A549 (cell line): ENCODE data around the gene FAM89A. TPM values are rescaled to one million over a fixed set of nuclear protein-coding genes. Genes with fewer than 3 reads are reported as not detected.

ENCODE experiments used
- ATAC-seq, 2 experiments: fragments of 200-7000 bp in 1 of 2; fragments of >200 bp in 1 of 2; cut with Nextera tagmentation in 1 of 2; cut with Tn5 transposase in 1 of 2; 3 replicates each; pipeline versions ENCODE4 v1.8.0 to v1.9.1; 2018 to 2020; ENCODE audit warnings: mild to moderate bottlenecking in 1 of 2, moderate library complexity in 1 of 2
- CTCF ChIA-PET: fragments of 300-600 bp; sonication (Branson Sonifier 250); formaldehyde crosslinking; extraction: SDS; loops from one replicate; lab custom pipeline; 2021; ENCODE audit warnings: antibody characterized with exemption, inconsistent platforms; lab: Yijun Ruan, JAX
- POLR2A ChIA-PET: fragments of 350-600 bp; formaldehyde crosslinking; extraction: SDS; loops from one replicate; lab custom pipeline; 2021; ENCODE audit warnings: antibody characterized with exemption, inconsistent platforms; lab: Yijun Ruan, JAX
- DNase-seq, 2 experiments: peaks; one replicate each; pipeline versions ENCODE4 v3.0.0 to v3.0.0-alpha.2; 2011 to 2016; ENCODE audit warnings: low read depth in 1 of 2, low spot score in 1 of 2
- FAIRE-seq: peaks from 2 replicates; lab custom pipeline; 2011; peaks lifted over from hg19 to GRCh38; lab: Jason Lieb, UNC
- H3K27ac ChIP-seq, 2 experiments: fragments of >200 bp; sonication (Bioruptor Twin); formaldehyde crosslinking; 3 replicates each; pipeline ENCODE4 v1.5.1; 2016 to 2017
- H3K4me1 ChIP-seq: fragments of >200 bp; sonication (Bioruptor Twin); formaldehyde crosslinking; 3 replicates; pipeline ENCODE4 v1.6.1; 2016
- H3K4me2 ChIP-seq: fragments of >200 bp; sonication (Bioruptor Twin); formaldehyde crosslinking; 3 replicates; pipeline ENCODE4 v1.6.1; 2016
- H3K4me3 ChIP-seq: fragments of >200 bp; sonication (Bioruptor Twin); formaldehyde crosslinking; 3 replicates; pipeline ENCODE4 v1.5.1; 2016
- H3K9me3 ChIP-seq: fragments of >200 bp; sonication (Bioruptor Twin); formaldehyde crosslinking; 3 replicates; pipeline ENCODE4 v1.6.1; 2016
- ATOH8 ChIP-seq: fragments of 250-450 bp; sonication (Bioruptor Pico); IDR thresholded peaks from 2 replicates; pipeline ENCODE4 v1.5.0; 2020; ENCODE audit warnings: low read depth, mild to moderate bottlenecking, moderate library complexity
- BHLHE40 ChIP-seq: IDR thresholded peaks from 2 replicates; pipeline ENCODE4 v1.6.1; 2012; ENCODE audit warnings: low read depth, low read length, inconsistent platforms
- CBX8 ChIP-seq: fragments of 200-600 bp; sonication (generic); IDR thresholded peaks from 2 replicates; pipeline ENCODE4 v1.6.1; 2016
- CEBPB ChIP-seq, 2 experiments: fragments of >200 bp in 1 of 2; sonication (Bioruptor Twin) in 1 of 2; formaldehyde crosslinking in 1 of 2; IDR thresholded peaks; 2 replicates each; pipeline ENCODE4 v1.6.1; 2012 to 2016
- CHD2 ChIP-seq: fragments of 150-350 bp; IDR thresholded peaks from 2 replicates; pipeline ENCODE4 v1.6.1; 2014; ENCODE audit warnings: low read length; ENCODE audit not compliant: partially characterized antibody
- E2F6 ChIP-seq: IDR thresholded peaks from 2 replicates; pipeline ENCODE4 v1.6.1; 2012; ENCODE audit warnings: low read depth, borderline replicate concordance
- EHMT2 ChIP-seq: fragments of 200-600 bp; sonication (generic); IDR thresholded peaks from 2 replicates; pipeline ENCODE4 v1.6.1; 2016; ENCODE audit warnings: antibody characterized with exemption, low read depth, mild to moderate bottlenecking, moderate library complexity
- ELK1 ChIP-seq: fragments of 150-350 bp; IDR thresholded peaks from 2 replicates; pipeline ENCODE4 v1.6.1; 2014; ENCODE audit warnings: low read depth, mild to moderate bottlenecking, low read length
- EP300 ChIP-seq, 2 experiments: fragments of >200 bp; sonication (Bioruptor Twin); formaldehyde crosslinking; IDR thresholded peaks; 2 replicates in 1 of 2; 3 replicates in 1 of 2; pipeline ENCODE4 v1.6.1; 2016 to 2017
- FOSB ChIP-seq: fragments of 250-450 bp; sonication (Bioruptor Pico); IDR thresholded peaks from 2 replicates; pipeline ENCODE4 v1.5.0; 2020; ENCODE audit warnings: mild to moderate bottlenecking, moderate library complexity
- HDAC2 ChIP-seq: fragments of 200-600 bp; sonication (generic); IDR thresholded peaks from 2 replicates; pipeline ENCODE4 v1.6.1; 2016
- HOXB5 ChIP-seq: fragments of 250-450 bp; sonication (Bioruptor Pico); IDR thresholded peaks from 2 replicates; pipeline ENCODE4 v1.5.0; 2020; ENCODE audit warnings: mild to moderate bottlenecking, moderate library complexity
- MAX ChIP-seq: IDR thresholded peaks from 2 replicates; pipeline ENCODE4 v1.6.1; 2012
- MYC ChIP-seq: IDR thresholded peaks from 2 replicates; pipeline ENCODE4 v1.6.1; 2012; ENCODE audit warnings: mild to moderate bottlenecking, inconsistent platforms, low read length, improper control_type of control experiment, borderline replicate concordance
- NFE2L2 ChIP-seq: fragments of 150-350 bp; conservative IDR thresholded peaks from 2 replicates; pipeline ENCODE4 v1.6.1; 2014; ENCODE audit warnings: low read length
- PHF8 ChIP-seq: fragments of 200-600 bp; sonication (generic); IDR thresholded peaks from 2 replicates; pipeline ENCODE4 v1.6.1; 2016; ENCODE audit warnings: low read depth, mild to moderate bottlenecking, antibody characterized with exemption, moderate library complexity, borderline replicate concordance
- RAD21 ChIP-seq, 2 experiments: fragments of >200 bp in 1 of 2; sonication (Bioruptor Twin) in 1 of 2; formaldehyde crosslinking in 1 of 2; IDR thresholded peaks in 1 of 2; conservative IDR thresholded peaks in 1 of 2; 2 replicates in 1 of 2; 3 replicates in 1 of 2; pipeline ENCODE4 v1.6.1; 2012 to 2018; ENCODE audit warnings: inconsistent platforms in 1 of 2
- RARB ChIP-seq: fragments of 250-450 bp; sonication (Bioruptor Pico); IDR thresholded peaks from 2 replicates; pipeline ENCODE4 v1.8.0; 2021; ENCODE audit warnings: mild to moderate bottlenecking, moderate library complexity
- RCOR1 ChIP-seq: fragments of 150-350 bp; IDR thresholded peaks from 2 replicates; pipeline ENCODE4 v1.6.1; 2014; ENCODE audit warnings: antibody characterized with exemption, low read length, low read depth
- RFX5 ChIP-seq: fragments of 450-650 bp; IDR thresholded peaks from 2 replicates; pipeline ENCODE4 v1.7.1; 2014; ENCODE audit warnings: antibody characterized with exemption, mild to moderate bottlenecking, moderate library complexity
- SMC3 ChIP-seq: fragments of >200 bp; sonication (Bioruptor Twin); formaldehyde crosslinking; IDR thresholded peaks from 3 replicates; pipeline ENCODE4 v1.6.1; 2018; ENCODE audit warnings: inconsistent platforms
- TP53 ChIP-seq: fragments of 250-450 bp; sonication (Bioruptor Pico); IDR thresholded peaks from 2 replicates; pipeline ENCODE4 v1.5.0; 2021; ENCODE audit warnings: mild to moderate bottlenecking, moderate library complexity
- USF2 ChIP-seq: fragments of 450-650 bp; IDR thresholded peaks from 2 replicates; pipeline ENCODE4 v1.6.1; 2014; ENCODE audit warnings: antibody characterized with exemption
- ZC3H11A ChIP-seq: fragments of 450-650 bp; IDR thresholded peaks from 2 replicates; pipeline ENCODE4 v1.6.1; 2014; ENCODE audit warnings: antibody characterized with exemption, mild to moderate bottlenecking
- ZNF302 ChIP-seq: fragments of 250-450 bp; sonication (Bioruptor Pico); IDR thresholded peaks from 2 replicates; pipeline ENCODE4 v1.9.0; 2021; ENCODE audit warnings: inconsistent platforms, mild to moderate bottlenecking, moderate library complexity
- WGBS: methylation state at CpG from one replicate; pipeline ENCODE4 v1.1.6; 2017; ENCODE audit errors: missing lambda C conversion rate; 5-methylcytosine and 5-hydroxymethylcytosine counted together
- polyA plus RNA-seq, 4 experiments: library from polyadenylated mRNA; depleted of rRNA in 3 of 4; stranded (reverse); fragments of >200 nt; fragmentation: RNase III in 1 of 4; extraction: RNeasy Plus Mini Kit Qiagen cat#74134 plus additional on column Dnase treatment in 1 of 4; gene quantifications; 2 replicates in 3 of 4; 3 replicates in 1 of 4; pipeline ENCODE4 v1.2.3, GENCODE V29; 2011 to 2017
- TF ChIP-seq, protein P1 (sequence below): fragments of >200 bp; sonication (Bioruptor Twin); formaldehyde crosslinking; IDR thresholded peaks from 3 replicates; pipeline ENCODE4 v1.6.1; 2016

The FAM89A gene
- polyA plus RNA-seq, 2 of the 4 experiments (the other 2 are of a cell fraction) = 13.3 to 25.3 TPM

DNA sequence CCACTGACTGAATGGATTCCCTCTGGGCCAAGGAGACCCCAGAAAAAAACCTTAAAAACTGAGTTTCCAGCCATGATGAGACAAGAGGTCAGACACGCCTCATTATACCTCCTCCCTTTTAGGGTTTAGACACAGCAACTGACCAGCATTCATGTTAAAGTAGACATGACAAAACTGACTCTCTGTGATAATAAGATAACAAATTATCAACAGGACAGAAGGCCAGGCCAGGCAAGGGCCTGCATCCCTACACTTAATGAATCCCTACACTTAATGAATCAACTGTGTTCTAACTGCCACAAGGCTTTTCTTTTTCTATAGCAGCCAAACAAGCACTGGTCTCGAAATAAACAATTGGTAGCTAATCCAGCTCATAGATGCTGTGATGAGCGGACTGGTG is 33.3 kb upstream of the FAM89A start:
- no peak for ATAC-seq
- no peak for DNase-seq
- FAIRE-seq = no peak
- H3K27ac ChIP-seq = no peak overlapping the region
- no peak overlapping the region for H3K4me2 ChIP-seq
- WGBS = 91% methylated on average over 3 of the region's 3 CpGs
- POLR2A ChIA-PET = no interaction called here
- H3K9me3 ChIP-seq = no peaks in the 10 kb centered on the region
- H3K4me3 ChIP-seq = no peak overlapping the region
- CTCF ChIA-PET = no interaction called here
- no peaks in the 10 kb centered on the region for H3K4me1 ChIP-seq
- TF ChIP-seq HDAC2 (no peak), BHLHE40 (no peak), RFX5 (no peak), NFE2L2 (no peak), SMC3 (no peak), RAD21 (conservative IDR thresholded peaks at IDR 0.05 in 1 of 2, IDR thresholded peaks at IDR 0.05 in 1 of 2) (no peak), E2F6 (no peak), CBX8 (no peak), EHMT2 (no peak), TP53 (CRISPR knock-in tag) (no peak), USF2 (no peak), CHD2 (no peak), CEBPB (IDR thresholded peaks at IDR 0.05) (no peak), EP300 (IDR thresholded peaks at IDR 0.05) (no peak), ATOH8 (CRISPR knock-in tag) (no peak), RCOR1 (no peak), RARB (CRISPR knock-in tag) (no peak), MAX (no peak)

DNA sequence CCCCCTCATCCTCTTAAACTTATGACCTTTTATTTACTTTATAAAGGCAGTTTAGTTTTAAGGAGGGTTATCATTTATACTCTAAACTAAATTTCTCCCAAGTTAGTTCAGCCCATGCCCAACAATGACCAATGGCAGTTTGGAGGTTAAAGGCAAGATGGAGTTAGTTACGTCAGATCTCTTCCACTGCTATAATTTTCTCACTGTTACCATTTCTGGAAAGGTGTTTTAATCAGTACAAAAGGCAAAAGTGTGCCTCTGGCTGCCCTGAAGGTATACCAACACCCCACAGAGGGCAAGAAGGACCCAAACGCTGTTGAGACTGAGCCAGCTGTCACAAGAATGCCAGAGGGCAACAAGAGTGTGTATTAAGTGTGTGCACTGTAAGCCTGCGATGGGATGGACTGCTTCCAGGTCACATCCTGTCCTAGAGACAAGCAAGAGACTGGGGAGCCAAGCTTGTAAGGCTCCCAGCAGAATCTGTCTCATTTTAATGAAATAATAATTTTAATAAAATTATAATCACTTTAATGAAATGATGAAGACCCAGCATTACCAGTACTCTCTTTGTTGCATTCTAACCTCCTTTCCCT is 32.5 kb upstream of the FAM89A start:
- DNase-seq (no peak), ATAC-seq (no peak), FAIRE-seq (no peak)
- no peak overlapping the region for H3K4me3 ChIP-seq
- no peak overlapping the region for H3K4me2 ChIP-seq
- ChIA-PET CTCF (no interaction called here), POLR2A (no interaction called here)
- H3K27ac ChIP-seq = no peak overlapping the region
- WGBS = 55% methylated on average over 3 of the region's 3 CpGs
- H3K9me3 ChIP-seq = no peaks in the 10 kb centered on the region
- no peak for TF ChIP-seq SMC3
- no peak for TF ChIP-seq MYC
- TF ChIP-seq ZC3H11A = no peak
- TF ChIP-seq, protein P1, sequence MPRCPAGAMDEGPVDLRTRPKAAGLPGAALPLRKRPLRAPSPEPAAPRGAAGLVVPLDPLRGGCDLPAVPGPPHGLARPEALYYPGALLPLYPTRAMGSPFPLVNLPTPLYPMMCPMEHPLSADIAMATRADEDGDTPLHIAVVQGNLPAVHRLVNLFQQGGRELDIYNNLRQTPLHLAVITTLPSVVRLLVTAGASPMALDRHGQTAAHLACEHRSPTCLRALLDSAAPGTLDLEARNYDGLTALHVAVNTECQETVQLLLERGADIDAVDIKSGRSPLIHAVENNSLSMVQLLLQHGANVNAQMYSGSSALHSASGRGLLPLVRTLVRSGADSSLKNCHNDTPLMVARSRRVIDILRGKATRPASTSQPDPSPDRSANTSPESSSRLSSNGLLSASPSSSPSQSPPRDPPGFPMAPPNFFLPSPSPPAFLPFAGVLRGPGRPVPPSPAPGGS = no peak
- no peak for TF ChIP-seq PHF8
- TF ChIP-seq FOSB (CRISPR knock-in tag) = no peak
- TF ChIP-seq USF2 = no peak
- TF ChIP-seq HOXB5 (CRISPR knock-in tag) = no peak
- no peak for TF ChIP-seq E2F6
- no peak for TF ChIP-seq ZNF302 (CRISPR knock-in tag)
- no peak for TF ChIP-seq ELK1
- no peaks in the 10 kb centered on the region for H3K4me1 ChIP-seq
